Esophagus squamous epithelium (tissue), 5 donors: ENCODE results near the gene LTBR. TPM values are rescaled to one million over a fixed set of nuclear protein-coding genes. Genes with fewer than 3 reads are reported as not detected.
A peak's percentile ranks its signal among the peaks of the same experiment; 100 is the strongest.

ENCODE experiments used
- DNase-seq: peaks from one replicate; lab custom pipeline; 2025; lab: John Stamatoyannopoulos, UW
- H3K27ac ChIP-seq, 4 donors: fragments of 200-600 bp; sonication (generic); one replicate each; pipeline ENCODE4 v1.5.1; 2016 to 2019; ENCODE audit warnings: mild to moderate bottlenecking in 1 of 4
- H3K27me3 ChIP-seq, 4 donors: fragments of 200-600 bp; sonication (generic); 1 replicate in 3 of 4; 2 replicates in 1 of 4; pipeline versions ENCODE4 v1.5.1 to v1.6.0; 2017 to 2021; ENCODE audit warnings: antibody characterized with exemption in 1 of 4
- H3K36me3 ChIP-seq, 3 donors: fragments of 200-600 bp; sonication (generic); one replicate each; pipeline ENCODE4 v1.5.1; 2016 to 2019
- H3K4me1 ChIP-seq, 3 donors: fragments of 200-600 bp; sonication (generic); one replicate each; pipeline ENCODE4 v1.5.1; 2017 to 2019
- H3K4me3 ChIP-seq, 4 donors: fragments of 200-600 bp; sonication (generic); 1 replicate in 3 of 4; 2 replicates in 1 of 4; pipeline ENCODE4 v1.5.1; 2016 to 2019; ENCODE audit warnings: mild to moderate bottlenecking in 2 of 4, moderate library complexity in 1 of 4
- H3K9me3 ChIP-seq, 3 donors: fragments of 200-600 bp; sonication (generic); one replicate each; pipeline ENCODE4 v1.5.1; 2016 to 2019
- CTCF ChIP-seq, 6 experiments: fragments of 450-650 bp in 4 of 6; fragments of 200-600 bp in 2 of 6; sonication (generic) in 2 of 6; IDR thresholded peaks; one replicate each; pipeline ENCODE4 v1.5.1; 2016 to 2019; ENCODE audit warnings: antibody characterized with exemption in 6 of 6, mild to moderate bottlenecking in 4 of 6, moderate library complexity in 4 of 6
- POLR2A ChIP-seq, 4 donors: fragments of 450-650 bp; IDR thresholded peaks; one replicate each; pipeline ENCODE4 v1.6.1; 2017; ENCODE audit warnings: antibody characterized with exemption in 4 of 4, mild to moderate bottlenecking in 4 of 4, moderate library complexity in 3 of 4
- WGBS, 2 donors: methylation state at CpG; one replicate each; pipeline ENCODE4 v1.1.5; 2018; 5-methylcytosine and 5-hydroxymethylcytosine counted together
- intact Hi-C: fragments of 100-400 bp; cut with DNase I; formaldehyde crosslinking; loops from one replicate; pipeline ENCODE4 v1.15.0; 2022
- total RNA-seq, 4 donors: library from RNA; depleted of rRNA; stranded (reverse); fragments of >200 nt; gene quantifications; one replicate each; pipeline ENCODE4 v1.1.0, GENCODE V29; 2016
- donor health status: DM: yes; HTN: yes; CAD: no.

Gene LTBR
- total RNA-seq, 4 donors from 2014 or later: 98.2 to 171 (median 136) TPM

DNA sequence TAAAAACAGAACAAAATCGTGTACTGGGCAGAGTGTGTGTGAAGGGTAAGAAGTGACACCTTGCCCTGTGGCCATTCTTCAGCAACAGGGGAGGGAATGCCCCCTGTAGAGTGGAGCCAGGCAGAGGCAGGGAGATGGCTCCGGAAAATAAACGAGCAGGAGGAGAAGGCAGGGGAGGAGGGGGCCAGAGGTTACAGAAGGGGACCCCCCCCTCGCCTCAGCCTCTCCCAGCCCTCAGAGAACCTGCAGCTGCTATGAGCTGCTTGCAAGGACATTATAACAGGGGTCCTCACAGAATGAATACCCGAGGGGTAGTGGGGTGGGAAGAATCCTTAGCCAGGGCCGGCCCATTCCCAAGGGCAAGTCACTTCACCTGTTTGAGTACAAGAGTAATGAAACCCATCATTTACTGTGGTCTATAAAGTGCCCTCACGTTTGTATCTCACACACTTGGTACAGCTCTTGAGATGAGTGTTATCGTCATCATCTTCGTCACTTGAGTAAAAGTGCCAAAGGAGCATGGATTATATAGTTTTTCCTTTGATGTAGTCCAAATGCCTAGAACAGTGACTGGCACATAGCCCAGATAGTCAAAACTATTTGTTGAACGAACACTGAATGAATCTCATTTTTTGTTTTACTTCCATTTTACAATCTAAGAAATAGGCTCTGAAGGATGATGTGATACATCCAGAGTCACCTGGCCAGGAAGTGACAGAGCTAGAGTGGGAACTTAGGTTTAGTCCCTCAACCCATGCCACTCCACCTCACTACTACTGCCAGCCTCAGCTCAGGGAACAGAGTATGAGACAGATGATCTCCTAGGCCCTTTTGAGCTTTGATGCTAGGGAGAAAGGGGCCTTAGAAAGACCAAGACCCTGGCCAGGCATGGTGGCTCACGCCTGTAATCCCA lies 23.1 kb upstream of the LTBR start:
- Histone ChIP-seq H3K27ac (peak overlapping the region; percentile 59 to 98 (median 78)), H3K27me3 (no peaks in the 10 kb centered on the region), H3K9me3 (no peaks in the 10 kb centered on the region), H3K4me3 (no peak overlapping the region), H3K4me1 (peaks cover 9 to 52% (median 16%) of the 10 kb centered on the region in 3 donors), H3K36me3 (peaks cover 0 to 70% (median 0%) of the 10 kb centered on the region in 3 donors)
- intact Hi-C loops: no loop called here
- DNase-seq: no peak
- WGBS, 2 donors: 57 to 60% methylated on average over 10 of the region's 11 CpGs
- TF ChIP-seq CTCF (IDR thresholded peaks at IDR 0.05) (no peak), POLR2A (IDR thresholded peaks at IDR 0.05) (no peak)

DNA sequence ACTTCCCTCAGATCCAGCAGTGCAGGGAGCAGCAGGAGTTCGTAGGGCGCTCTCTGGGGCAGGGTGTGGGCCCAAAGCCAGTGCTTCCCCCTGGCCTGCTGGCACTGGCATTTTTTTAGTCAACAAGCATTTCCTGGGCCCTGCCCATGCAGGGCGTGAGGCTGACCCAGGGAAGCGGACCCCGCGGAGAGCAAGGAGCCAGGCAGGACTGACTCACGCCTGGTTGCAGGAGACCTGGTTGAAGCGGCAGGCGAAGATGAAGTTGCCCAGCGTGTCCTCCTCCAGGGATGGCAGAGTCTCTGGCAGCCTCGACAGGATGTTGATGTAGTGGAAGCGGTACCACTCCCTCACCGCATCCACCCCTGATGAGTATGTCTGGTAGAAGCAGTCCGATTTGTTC lies 22.1 kb upstream of the LTBR start:
- no peak for TF ChIP-seq POLR2A (IDR thresholded peaks at IDR 0.05)
- no peak for TF ChIP-seq CTCF (IDR thresholded peaks at IDR 0.05)
- peak overlapping the region; percentile 59 to 98 (median 81) for H3K27ac ChIP-seq
- intact Hi-C loops: no loop called here
- no peaks in the 10 kb centered on the region for H3K27me3 ChIP-seq
- H3K36me3 ChIP-seq: peaks cover 0 to 60% (median 0%) of the 10 kb centered on the region in 3 donors
- peaks cover 9 to 62% (median 17%) of the 10 kb centered on the region in 3 donors for H3K4me1 ChIP-seq
- 79 to 80% methylated on average over 2 to 3 of the region's 14 CpGs for WGBS, 2 donors
- H3K4me3 ChIP-seq: no peak overlapping the region
- no peaks in the 10 kb centered on the region for H3K9me3 ChIP-seq
- no peak for DNase-seq

DNA sequence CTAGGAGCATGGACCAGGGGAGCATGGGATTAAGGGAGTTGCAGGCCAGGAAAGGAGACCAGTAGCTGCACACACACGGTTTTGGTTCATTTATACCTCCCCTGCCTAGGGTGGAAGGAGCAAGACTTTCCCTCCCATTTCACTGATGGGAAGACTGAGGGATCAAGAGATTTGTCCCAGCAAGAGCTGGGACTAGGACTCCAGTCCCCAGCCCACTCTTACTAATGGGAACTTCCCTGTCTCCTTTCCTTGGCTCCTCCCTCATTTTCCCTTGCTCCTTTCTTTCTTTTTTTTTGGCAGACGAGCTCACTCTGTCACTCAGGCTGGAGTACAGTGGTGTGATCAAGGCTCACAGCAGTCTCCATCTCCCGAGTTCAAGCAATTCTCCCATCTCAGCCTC lies 21.6 kb upstream of the LTBR start:
- Histone ChIP-seq H3K27me3 (no peaks in the 10 kb centered on the region), H3K36me3 (peaks cover 0 to 54% (median 0%) of the 10 kb centered on the region in 3 donors), H3K4me3 (no peak overlapping the region), H3K27ac (peak overlapping the region; percentile 59 to 98 (median 81)), H3K4me1 (peaks cover 9 to 67% (median 19%) of the 10 kb centered on the region in 3 donors), H3K9me3 (no peaks in the 10 kb centered on the region)
- intact Hi-C loops: no loop called here
- no peak for DNase-seq
- TF ChIP-seq POLR2A (IDR thresholded peaks at IDR 0.05) (no peak), CTCF (IDR thresholded peaks at IDR 0.05) (no peak)
- 57 to 66% methylated on average over 3 of the region's 3 CpGs for WGBS, 2 donors

GRCh38 chr12:6363010-6363329 lies 21.0 kb upstream of the LTBR start:
- peaks cover 9 to 72% (median 19%) of the 10 kb centered on the region in 3 donors for H3K4me1 ChIP-seq
- H3K36me3 ChIP-seq: peaks cover 0 to 49% (median 0%) of the 10 kb centered on the region in 3 donors
- no peaks in the 10 kb centered on the region for H3K9me3 ChIP-seq
- H3K4me3 ChIP-seq: peak overlapping the region in 3 of 4 donors; percentile 61 to 76 (median 66)
- DNase-seq: no peak
- H3K27ac ChIP-seq: peak overlapping the region; percentile 95 to 98 (median 96)
- intact Hi-C loops: no loop called here
- WGBS, 2 donors: 8 to 14% methylated on average over 3 to 4 of the region's 4 CpGs
- no peaks in the 10 kb centered on the region for H3K27me3 ChIP-seq
- TF ChIP-seq CTCF (IDR thresholded peaks at IDR 0.05) (no peak), POLR2A (IDR thresholded peaks at IDR 0.05) (no peak)
